Adrenal gland (tissue), 5 donors: Measurements from ENCODE around the gene KIAA1549.

Experiments used
- CTCF ChIP-seq, 6 experiments: fragments of 450-650 bp in 4 of 6; fragments of 200-600 bp in 2 of 6; sonication (generic) in 1 of 6; IDR thresholded peaks; 1 replicate in 5 of 6; 2 replicates in 1 of 6; pipeline versions ENCODE4 v1.5.1 to v1.8.0; 2016 to 2021; ENCODE audit warnings: antibody characterized with exemption in 6 of 6, mild to moderate bottlenecking in 2 of 6, moderate library complexity in 1 of 6
- POLR2A ChIP-seq, 2 donors: fragments of 450-650 bp; IDR thresholded peaks; one replicate each; pipeline ENCODE4 v1.6.1; 2017; ENCODE audit warnings: antibody characterized with exemption in 2 of 2, mild to moderate bottlenecking in 2 of 2, moderate library complexity in 1 of 2
- donor health status: DM: no; HTN: no; CAD: no.

GRCh38 chr7:138829335-138829734 lies 151.9 kb downstream of the KIAA1549 start:
- TF ChIP-seq CTCF (IDR thresholded peaks at IDR 0.05) (no peak), POLR2A (IDR thresholded peaks at IDR 0.05) (no peak)
